ENCODE data around the gene ZEB1. TPM values are rescaled to one million over a fixed set of nuclear protein-coding genes. Genes with fewer than 3 reads are reported as not detected.

Gene ZEB1
- total RNA-seq, 1 experiment from 2014 or later, result 0.39 TPM

- Histone ChIP-seq H3K27me3 (ENCODE audit: insufficient read depth, low read length) (no peaks in the 10 kb centered on the region), H4K91ac (ENCODE audit: insufficient read length, low read depth, low read length) (no peak overlapping the region), H3K56ac (ENCODE audit: insufficient read length, low read depth, low read length) (no peak overlapping the region), H3K9ac (ENCODE audit: extremely low read depth, insufficient read length, low read length) (no peak overlapping the region), H3K14ac (ENCODE audit: insufficient read depth, low read length) (no peak overlapping the region), H2BK15ac (ENCODE audit: low read depth, low read length) (no peak overlapping the region), H3K27ac (ENCODE audit: insufficient read length, low read depth, low read length) (no peak overlapping the region), H3K4me1 (ENCODE audit: insufficient read depth, low read length) (no peaks in the 10 kb centered on the region), H2BK120ac (ENCODE audit: low read depth, low read length, poor library complexity, severe bottlenecking) (no peak overlapping the region), H3K23me2 (ENCODE audit: insufficient read length, low read depth, low read length, poor library complexity, severe bottlenecking) (no peaks in the 10 kb centered on the region), H2BK20ac (ENCODE audit: low read depth, low read length, poor library complexity, severe bottlenecking) (no peak overlapping the region), H4K5ac (ENCODE audit: insufficient read length, low read depth, low read length) (no peak overlapping the region), H3K9me3 (ENCODE audit: control insufficient read depth, low read depth, low read length) (no peaks in the 10 kb centered on the region), H3K79me1 (ENCODE audit: insufficient read depth, low read depth, low read length, poor library complexity, severe bottlenecking) (no peaks in the 10 kb centered on the region), H2AFZ (ENCODE audit: low read length) (no peak overlapping the region), H3K4me2 (ENCODE audit: insufficient read depth, insufficient read length, low read length) (no peak overlapping the region), H3K79me2 (ENCODE audit: insufficient read depth, low read length) (no peaks in the 10 kb centered on the region), H2BK12ac (ENCODE audit: insufficient read length, low read depth, low read length) (no peak overlapping the region), H3T11ph (ENCODE audit: low read length) (no peak overlapping the region), H2BK5ac (ENCODE audit: insufficient read length, low read length) (no peak overlapping the region), H4K20me1 (ENCODE audit: control insufficient read depth, insufficient read depth, insufficient read length) (no peaks in the 10 kb centered on the region), H3K4ac (ENCODE audit: low read depth, low read length) (no peak overlapping the region), H3K23ac (ENCODE audit: insufficient read length, low read depth, low read length) (no peak overlapping the region), H4K8ac (replicated peaks; ENCODE audit: insufficient read length, low read depth, low read length) (no peak overlapping the region), H3K18ac (ENCODE audit: insufficient read length, low read depth, low read length) (no peak overlapping the region), H2AK5ac (ENCODE audit: insufficient read length, low read length) (no peak overlapping the region)
- TF ChIP-seq, protein P1, sequence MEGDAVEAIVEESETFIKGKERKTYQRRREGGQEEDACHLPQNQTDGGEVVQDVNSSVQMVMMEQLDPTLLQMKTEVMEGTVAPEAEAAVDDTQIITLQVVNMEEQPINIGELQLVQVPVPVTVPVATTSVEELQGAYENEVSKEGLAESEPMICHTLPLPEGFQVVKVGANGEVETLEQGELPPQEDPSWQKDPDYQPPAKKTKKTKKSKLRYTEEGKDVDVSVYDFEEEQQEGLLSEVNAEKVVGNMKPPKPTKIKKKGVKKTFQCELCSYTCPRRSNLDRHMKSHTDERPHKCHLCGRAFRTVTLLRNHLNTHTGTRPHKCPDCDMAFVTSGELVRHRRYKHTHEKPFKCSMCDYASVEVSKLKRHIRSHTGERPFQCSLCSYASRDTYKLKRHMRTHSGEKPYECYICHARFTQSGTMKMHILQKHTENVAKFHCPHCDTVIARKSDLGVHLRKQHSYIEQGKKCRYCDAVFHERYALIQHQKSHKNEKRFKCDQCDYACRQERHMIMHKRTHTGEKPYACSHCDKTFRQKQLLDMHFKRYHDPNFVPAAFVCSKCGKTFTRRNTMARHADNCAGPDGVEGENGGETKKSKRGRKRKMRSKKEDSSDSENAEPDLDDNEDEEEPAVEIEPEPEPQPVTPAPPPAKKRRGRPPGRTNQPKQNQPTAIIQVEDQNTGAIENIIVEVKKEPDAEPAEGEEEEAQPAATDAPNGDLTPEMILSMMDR (conservative IDR thresholded peaks at IDR 0.05), result no peak
- Mint-ChIP-seq H3K9me3 (peaks cover 30 to 34% of the 10 kb centered on the region in 2 experiments), H3K4me1 (0 out of 4 replicates have a peak, but pooled peaks cover 0 to under 1% of the 10 kb centered on the region in 2 experiments), H3K36me3 (ENCODE audit: insufficient read depth in 1 of 3, low read depth in 3 of 3) (peaks cover 13 to 33% (median 16%) of the 10 kb centered on the region in 3 experiments), H3K27ac (no peak overlapping the region), H3K4me3 (no peak overlapping the region), H3K27me3 (ENCODE audit: low read depth) (no peaks in the 10 kb centered on the region; the same call in 1 of the 2 replicates)
- DNase-seq, result no peak
These were observed 191.0 kb downstream of the ZEB1 start for GRCh38 chr10:31509989-31510388.
